ENCODE data around the gene WDR77. TPM values are rescaled to one million over a fixed set of nuclear protein-coding genes. Genes with fewer than 3 reads are reported as not detected.

WDR77 gene
- total and polyA plus RNA-seq, 9 donors = 12.7 to 68.4 (median 21.7) TPM

- H3K27ac ChIP-seq = no peak overlapping the region
- H3K9me3 ChIP-seq = no peaks in the 10 kb centered on the region
- H3K4me1 ChIP-seq (ENCODE audit: insufficient read depth) = no peaks in the 10 kb centered on the region
- H3K4me3 ChIP-seq = no peak overlapping the region
- H3K36me3 ChIP-seq = no peaks in the 10 kb centered on the region
- H3K27me3 ChIP-seq = no peaks in the 10 kb centered on the region
- intact Hi-C loops (cut with DNase I) = no loop called here
- no peak for TF ChIP-seq EP300 (IDR thresholded peaks at IDR 0.05)
- no peak for TF ChIP-seq POLR2A (IDR thresholded peaks at IDR 0.05)
- DNase-seq = no peak
- 81 to 92% (median 87%) methylated on average over 4 of the region's 4 CpGs for WGBS, 3 donors
Observed at GRCh38 chr1:111490220-111490619, 41.2 kb upstream of the WDR77 start.

GRCh38 chr1:111489604-111490003, 40.5 kb upstream of the WDR77 start:
- no peak for DNase-seq
- Histone ChIP-seq H3K27me3 (no peaks in the 10 kb centered on the region), H3K4me1 (ENCODE audit: insufficient read depth) (no peaks in the 10 kb centered on the region), H3K27ac (no peak overlapping the region), H3K36me3 (no peaks in the 10 kb centered on the region), H3K9me3 (no peaks in the 10 kb centered on the region), H3K4me3 (no peak overlapping the region)
- intact Hi-C loops (cut with DNase I) = loop anchor here in 1 of 4 donors (2.0 kb wide), 1 partner anchor 501 kb away; no protein-coding TSS in a partner anchor
- no peak for TF ChIP-seq CTCF (IDR thresholded peaks at IDR 0.05)
- TF ChIP-seq EP300 (IDR thresholded peaks at IDR 0.05) = no peak
- TF ChIP-seq POLR2A (IDR thresholded peaks at IDR 0.05) = no peak
- 85 to 89% (median 85%) methylated on average over 4 of the region's 4 CpGs for WGBS, 3 donors

GRCh38 chr1:111488669-111489068, 39.6 kb upstream of the WDR77 start:
- no peak for TF ChIP-seq CTCF (IDR thresholded peaks at IDR 0.05)
- TF ChIP-seq EP300 (IDR thresholded peaks at IDR 0.05) = no peak
- no peak for TF ChIP-seq POLR2A (IDR thresholded peaks at IDR 0.05)
- Histone ChIP-seq H3K9me3 (no peaks in the 10 kb centered on the region), H3K36me3 (no peaks in the 10 kb centered on the region), H3K4me3 (no peak overlapping the region), H3K27ac (no peak overlapping the region), H3K27me3 (no peaks in the 10 kb centered on the region), H3K4me1 (ENCODE audit: insufficient read depth) (no peaks in the 10 kb centered on the region)
- intact Hi-C loops (cut with DNase I) = loop anchor here in 1 of 4 donors (2.0 kb wide), 1 partner anchor 502 kb away; no protein-coding TSS in a partner anchor
- DNase-seq = no peak
- WGBS, 3 donors = 89 to 97% (median 94%) methylated on average over 9 of the region's 9 CpGs

- no peak for DNase-seq
- H3K4me3 ChIP-seq = no peak overlapping the region
- no peak overlapping the region for H3K27ac ChIP-seq
- H3K27me3 ChIP-seq = no peaks in the 10 kb centered on the region
- H3K9me3 ChIP-seq = no peaks in the 10 kb centered on the region
- intact Hi-C loops (cut with DNase I) = no loop called here
- no peak for TF ChIP-seq EP300 (IDR thresholded peaks at IDR 0.05)
- TF ChIP-seq POLR2A (IDR thresholded peaks at IDR 0.05) = no peak
- TF ChIP-seq CTCF (IDR thresholded peaks at IDR 0.05) = no peak
- WGBS, 3 donors = 78 to 84% (median 84%) methylated on average over 6 of the region's 6 CpGs
- H3K36me3 ChIP-seq = no peaks in the 10 kb centered on the region
- H3K4me1 ChIP-seq (ENCODE audit: insufficient read depth) = no peaks in the 10 kb centered on the region
Observed at GRCh38 chr1:111487133-111487532, 38.1 kb upstream of the WDR77 start.

- 82 to 97% (median 97%) methylated on average over 7 of the region's 7 CpGs for WGBS, 3 donors
- Histone ChIP-seq H3K36me3 (no peaks in the 10 kb centered on the region), H3K27me3 (no peaks in the 10 kb centered on the region), H3K4me3 (no peak overlapping the region), H3K27ac (no peak overlapping the region), H3K4me1 (ENCODE audit: insufficient read depth) (no peaks in the 10 kb centered on the region), H3K9me3 (no peaks in the 10 kb centered on the region)
- TF ChIP-seq POLR2A (IDR thresholded peaks at IDR 0.05) = no peak
- TF ChIP-seq EP300 (IDR thresholded peaks at IDR 0.05) = no peak
- no peak for TF ChIP-seq CTCF (IDR thresholded peaks at IDR 0.05)
- intact Hi-C loops (cut with DNase I) = no loop called here
- DNase-seq = no peak
Observed at GRCh38 chr1:111486431-111486830, 37.4 kb upstream of the WDR77 start.
